ENCODE data around the gene EVC.
"Not testable (repeated sequence)": the region's sequence is repeated elsewhere in the genome, so short reads cannot be mapped to it uniquely, and the experiment has no call there.

The EVC gene

GRCh38 chr4:5812506-5813229, 101.7 kb downstream of the EVC start:
- DNase-seq (ENCODE audit: low read depth in 3 of 3) = no peak

- DNase-seq (ENCODE audit: low read depth in 3 of 3) = no peak
These were observed 102.9 kb downstream of the EVC start for GRCh38 chr4:5813882-5814255.

GRCh38 chr4:5814421-5814820, 103.4 kb downstream of the EVC start:
- no peak for DNase-seq (ENCODE audit: low read depth in 3 of 3)

GRCh38 chr4:5815641-5816040, 104.6 kb downstream of the EVC start:
- DNase-seq (ENCODE audit: low read depth in 3 of 3) = no peak

GRCh38 chr4:5816101-5816500, 105.1 kb downstream of the EVC start:
- DNase-seq (ENCODE audit: low read depth in 3 of 3) = no peak

- no peak for DNase-seq (ENCODE audit: low read depth in 3 of 3)
These were observed 105.9 kb downstream of the EVC start for GRCh38 chr4:5816851-5817375.

GRCh38 chr4:5821665-5822358, 110.8 kb downstream of the EVC start:
- DNase-seq (ENCODE audit: low read depth in 3 of 3) = no peak

GRCh38 chr4:5822619-5823018, 111.6 kb downstream of the EVC start:
- no peak for DNase-seq (ENCODE audit: low read depth in 3 of 3)

- DNase-seq (ENCODE audit: low read depth in 3 of 3) = no peak
These were observed 112.7 kb downstream of the EVC start for GRCh38 chr4:5823542-5824211.

GRCh38 chr4:5824227-5824626, 113.2 kb downstream of the EVC start:
- DNase-seq (ENCODE audit: low read depth in 3 of 3) = no peak

- DNase-seq (ENCODE audit: low read depth in 3 of 3) = no peak
These were observed 113.6 kb downstream of the EVC start for GRCh38 chr4:5824635-5825034.

GRCh38 chr4:5825321-5826041, 114.5 kb downstream of the EVC start:
- no peak for DNase-seq (ENCODE audit: low read depth in 3 of 3)

- no peak for DNase-seq (ENCODE audit: low read depth in 3 of 3)
These were observed 115.6 kb downstream of the EVC start for GRCh38 chr4:5826437-5827107.

GRCh38 chr4:5827108-5828004, 116.4 kb downstream of the EVC start:
- DNase-seq (ENCODE audit: low read depth in 3 of 3) = no peak

GRCh38 chr4:5828005-5828391, 117.0 kb downstream of the EVC start:
- no peak for DNase-seq (ENCODE audit: low read depth in 3 of 3)

- DNase-seq (ENCODE audit: low read depth in 3 of 3) = no peak
These were observed 125.9 kb downstream of the EVC start for GRCh38 chr4:5836943-5837342.

GRCh38 chr4:5837483-5837882, 126.5 kb downstream of the EVC start:
- DNase-seq (ENCODE audit: low read depth in 3 of 3) = not testable (repeated sequence)

GRCh38 chr4:5839332-5839731, 128.3 kb downstream of the EVC start:
- no peak for DNase-seq (ENCODE audit: low read depth in 3 of 3)

- DNase-seq (ENCODE audit: low read depth in 3 of 3) = no peak
These were observed 129.0 kb downstream of the EVC start for GRCh38 chr4:5839751-5840674.
